Astrocyte of the spinal cord (primary cell): ENCODE data around the gene ANKRD12.

Experiments
- DNase-seq: peaks from one replicate; pipeline ENCODE4 v3.0.0; 2011; ENCODE audit warnings: low read depth, low spot score
- H3K4me3 ChIP-seq: 2 replicates; pipeline ENCODE4 v1.5.1; 2011; ENCODE audit warnings: low read depth, mild to moderate bottlenecking, low read length, moderate library complexity
- CTCF ChIP-seq: IDR thresholded peaks from 2 replicates; pipeline ENCODE4 v1.5.1; 2012; ENCODE audit warnings: low read depth, mild to moderate bottlenecking, low read length, inconsistent platforms
- in situ Hi-C: cut with HindIII; loops from 2 replicates; pipeline ENCODE4 v1.10.0; 2017; ENCODE audit warnings: low sequenced_read_pairs

Gene ANKRD12

DNA sequence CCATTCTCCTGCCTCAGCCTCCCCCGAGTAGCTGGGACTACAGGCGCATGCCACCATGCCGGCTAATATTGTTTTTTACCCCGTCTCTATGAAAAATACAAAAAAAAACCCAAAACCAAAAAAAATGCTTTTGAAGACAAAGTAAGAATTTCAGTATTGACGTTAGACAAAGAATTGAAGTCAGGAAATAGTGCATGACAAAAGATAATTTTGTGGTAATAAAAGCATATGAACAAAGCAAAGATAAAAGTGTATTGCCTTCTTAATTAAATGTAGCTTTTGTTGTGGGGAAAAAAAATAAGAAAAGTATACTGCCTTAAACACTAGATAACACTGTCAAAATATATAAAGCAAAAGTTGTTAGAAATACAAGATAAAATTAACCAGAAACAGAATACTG is 86.8 kb downstream of the ANKRD12 start:
- DNase-seq, result no peak
- TF ChIP-seq CTCF, result no peak
- in situ Hi-C loops, result no loop called here
- H3K4me3 ChIP-seq, result no peak overlapping the region

- TF ChIP-seq CTCF, result no peak
- DNase-seq, result no peak
- in situ Hi-C loops, result no loop called here
- H3K4me3 ChIP-seq, result no peak overlapping the region
Measured at GRCh38 chr18:9226463-9226862, 89.9 kb downstream of the ANKRD12 start.

- no peak overlapping the region for H3K4me3 ChIP-seq
- no peak for TF ChIP-seq CTCF
- in situ Hi-C loops, result no loop called here
- no peak for DNase-seq
Measured at GRCh38 chr18:9231852-9232486, 95.4 kb downstream of the ANKRD12 start.

DNA sequence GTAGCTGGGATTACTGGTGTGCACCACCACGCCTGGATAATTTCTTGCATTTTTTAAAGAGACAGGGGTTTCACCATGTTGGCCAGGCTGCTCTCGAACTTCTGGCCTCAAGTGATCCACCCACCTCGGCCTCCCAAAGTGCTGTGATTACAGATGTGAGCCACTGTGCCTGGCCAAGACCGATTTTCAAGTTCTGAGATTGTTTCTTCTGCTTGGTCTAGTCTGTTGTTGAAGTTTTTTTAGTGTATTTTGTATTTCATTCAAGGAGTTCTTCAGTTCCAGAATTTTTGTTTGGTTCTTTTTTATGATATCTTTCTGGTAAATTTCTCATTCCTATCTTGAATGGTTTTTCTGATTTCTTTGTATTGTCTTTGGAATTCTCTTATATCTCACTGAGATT is 96.4 kb downstream of the ANKRD12 start:
- no peak for TF ChIP-seq CTCF
- H3K4me3 ChIP-seq, result no peak overlapping the region
- no peak for DNase-seq
- in situ Hi-C loops, result no loop called here

GRCh38 chr18:9233771-9234440 is 97.3 kb downstream of the ANKRD12 start:
- in situ Hi-C loops, result no loop called here
- H3K4me3 ChIP-seq, result no peak overlapping the region
- DNase-seq, result no peak
- TF ChIP-seq CTCF, result no peak

GRCh38 chr18:9234528-9234927 is 97.9 kb downstream of the ANKRD12 start:
- in situ Hi-C loops, result no loop called here
- TF ChIP-seq CTCF, result no peak
- no peak for DNase-seq
- no peak overlapping the region for H3K4me3 ChIP-seq
